NCI-H1417 (cell line): Measurements from ENCODE around the gene LPCAT3.
"Not testable (repeated sequence)": the region's sequence is repeated elsewhere in the genome, so short reads cannot be mapped to it uniquely, and the experiment has no call there.

Experiments
- DNase-seq, 3 experiments: peaks; one replicate each; lab custom pipeline; 2025; lab: John Stamatoyannopoulos, UW

Gene LPCAT3

GRCh38 chr12:7037411-7037810 lies 19.1 kb upstream of the LPCAT3 start:
- not testable (repeated sequence) for DNase-seq

DNA sequence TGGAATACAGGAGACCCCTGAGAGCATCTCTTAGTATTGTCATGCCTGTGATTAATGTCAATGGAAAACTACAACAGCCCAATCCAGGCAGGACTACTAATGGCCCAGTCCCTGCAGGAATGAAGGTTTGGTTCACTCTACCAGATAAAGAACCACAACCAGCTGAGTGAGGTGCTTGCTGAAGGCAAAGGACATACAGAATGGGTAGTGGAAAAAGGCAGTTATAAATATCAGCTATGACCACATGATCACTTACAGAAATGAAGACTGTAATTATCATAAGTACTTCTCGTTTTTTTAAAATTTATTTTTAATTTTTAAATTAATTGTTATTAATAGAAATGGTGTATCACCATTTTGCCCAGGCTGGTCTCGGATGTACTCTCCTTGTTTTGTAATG lies 17.2 kb upstream of the LPCAT3 start:
- no peak for DNase-seq

GRCh38 chr12:7034464-7034863 lies 16.2 kb upstream of the LPCAT3 start:
- no peak for DNase-seq

- no peak for DNase-seq
Observed at GRCh38 chr12:7032990-7033389, 14.7 kb upstream of the LPCAT3 start.

DNA sequence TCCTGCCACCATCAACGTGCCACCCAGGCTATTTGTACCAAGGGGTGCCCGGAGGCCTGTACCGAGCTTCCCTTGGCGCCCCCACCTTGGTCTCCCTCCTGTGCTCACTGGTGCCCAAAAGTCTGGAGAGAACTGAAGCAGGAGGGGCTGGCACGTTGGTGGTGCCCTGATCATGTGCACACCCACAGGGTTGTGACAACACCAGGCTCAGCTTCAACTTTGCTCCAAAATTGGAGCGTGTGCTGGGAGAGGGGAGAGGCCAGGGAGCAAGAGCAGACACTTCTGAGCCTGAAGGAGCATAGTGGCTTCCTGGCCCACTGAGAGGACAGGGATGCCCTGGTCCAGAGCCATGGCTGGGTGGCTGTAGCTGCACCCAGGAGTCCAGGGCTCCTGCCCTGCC lies 13.0 kb upstream of the LPCAT3 start:
- no peak for DNase-seq

DNA sequence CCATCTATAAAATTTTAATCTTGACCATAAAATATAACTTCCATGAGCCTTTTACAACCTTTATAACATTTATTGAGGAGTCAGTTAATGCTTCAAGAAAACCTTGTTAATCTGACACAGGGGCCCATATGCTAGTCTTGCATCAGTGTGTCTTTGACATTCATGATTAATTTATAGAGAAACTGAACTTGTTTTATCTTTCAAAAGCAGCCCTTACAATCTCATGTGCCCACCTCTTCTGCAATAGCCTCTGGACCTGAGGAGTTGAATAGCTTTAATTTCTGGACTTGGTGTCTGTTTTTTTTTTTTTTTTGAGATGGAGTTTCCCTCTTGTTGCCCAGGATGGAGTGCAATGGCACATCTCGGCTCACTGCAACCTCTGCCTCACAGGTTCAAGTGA lies 8.6 kb upstream of the LPCAT3 start:
- no peak for DNase-seq

GRCh38 chr12:7023114-7023513 lies 4.8 kb upstream of the LPCAT3 start:
- DNase-seq, result no peak

DNA sequence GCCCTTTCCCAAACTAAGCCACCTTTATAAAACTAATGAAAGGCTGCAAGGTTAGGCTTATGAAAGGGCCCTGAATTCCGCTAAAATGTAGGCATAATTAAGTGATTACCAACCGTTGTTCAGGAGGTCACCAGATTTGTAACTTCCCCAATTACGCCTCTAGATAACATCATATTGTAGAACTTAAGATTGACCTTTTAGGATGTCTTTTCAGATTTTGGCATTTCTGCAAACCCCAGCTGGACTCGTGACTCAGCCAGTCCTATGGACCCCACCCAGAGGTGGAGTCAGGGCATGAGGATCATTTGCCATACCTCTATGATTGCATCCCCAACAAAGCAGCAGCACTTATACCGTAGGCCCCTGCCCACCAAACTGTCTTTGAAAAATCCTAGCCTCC lies 3.7 kb upstream of the LPCAT3 start:
- no peak for DNase-seq

GRCh38 chr12:7019043-7019569 lies 830 bp upstream of the LPCAT3 start:
- DNase-seq, result peak in 2 of 3 experiments; percentile 23 to 78

- peak in 2 of 3 experiments; percentile 70 to 95 for DNase-seq
Observed at GRCh38 chr12:7017870-7018349, 366 bp downstream of the LPCAT3 start.

- peak in 1 of 3 experiments; percentile 3 for DNase-seq
Observed at GRCh38 chr12:7016958-7017571, 1.2 kb downstream of the LPCAT3 start.

- no peak for DNase-seq
Observed at GRCh38 chr12:7015555-7016370, 2.5 kb downstream of the LPCAT3 start.

- no peak for DNase-seq
Observed at GRCh38 chr12:7013101-7013500, 5.2 kb downstream of the LPCAT3 start.

DNA sequence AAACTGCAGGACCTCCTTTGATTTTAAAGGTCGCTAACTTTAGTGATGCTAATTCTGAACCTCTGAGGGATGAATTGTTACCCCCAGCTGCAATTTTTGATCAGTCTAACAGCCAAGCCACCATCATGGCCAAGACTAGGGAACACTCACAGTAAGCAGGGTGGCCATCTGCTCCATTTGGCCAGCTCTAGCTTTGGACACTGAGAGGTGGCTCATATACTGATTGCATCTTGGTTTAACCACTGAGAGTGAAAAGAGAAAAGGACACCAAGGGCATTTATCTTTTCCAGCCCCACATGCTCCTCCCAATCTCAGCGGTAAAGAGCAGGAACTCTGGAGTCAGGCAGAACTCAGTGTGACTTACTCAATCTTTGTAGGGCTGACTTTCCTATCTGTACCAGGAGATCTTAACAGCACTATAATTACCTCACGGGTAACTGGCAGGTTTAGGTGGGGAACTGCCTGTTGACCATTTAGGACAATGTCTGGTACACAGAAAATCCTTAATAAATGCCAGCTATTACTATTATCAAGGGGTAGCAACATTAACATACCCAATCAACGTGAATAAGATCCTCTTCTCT lies 6.2 kb downstream of the LPCAT3 start:
- no peak for DNase-seq

- not testable (repeated sequence) for DNase-seq
Observed at GRCh38 chr12:7011398-7011797, 6.9 kb downstream of the LPCAT3 start.

DNA sequence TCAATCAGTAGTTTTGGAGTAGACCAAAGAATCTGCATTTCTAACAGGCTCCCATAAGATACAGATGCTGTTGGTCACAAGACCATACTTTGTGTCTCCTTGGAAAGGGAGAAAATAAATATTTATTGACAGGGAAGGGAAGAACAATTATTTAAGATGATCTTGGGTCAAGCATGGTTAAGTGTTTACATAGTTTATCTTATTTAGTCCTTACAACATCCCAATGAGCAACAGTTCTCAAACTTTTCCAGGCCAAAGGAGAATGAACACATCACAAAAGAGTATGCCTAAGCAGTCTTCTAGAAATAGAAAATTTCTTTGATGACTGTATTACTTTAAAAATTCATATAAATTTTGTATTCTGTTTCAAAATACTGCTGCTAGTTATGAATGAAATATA lies 8.8 kb downstream of the LPCAT3 start:
- no peak for DNase-seq

DNA sequence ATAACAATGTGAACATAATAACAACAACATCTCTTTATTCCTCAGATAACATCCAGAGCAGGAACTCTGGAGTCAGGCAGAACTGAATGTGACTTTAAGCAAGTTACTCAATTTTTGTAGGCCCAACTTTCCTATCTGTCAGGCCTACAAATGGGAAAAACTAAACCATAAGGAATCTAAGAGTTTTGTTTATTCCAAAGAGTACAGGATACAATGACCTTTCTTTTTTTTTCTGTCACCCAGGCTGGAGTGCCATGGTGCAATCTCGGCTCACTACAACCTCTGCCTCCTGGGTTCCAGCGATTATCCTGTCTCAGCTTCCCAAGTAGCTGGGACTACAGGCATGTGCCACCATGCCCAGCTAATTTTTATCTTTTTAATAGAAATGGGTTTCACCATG lies 9.4 kb downstream of the LPCAT3 start:
- no peak for DNase-seq

DNA sequence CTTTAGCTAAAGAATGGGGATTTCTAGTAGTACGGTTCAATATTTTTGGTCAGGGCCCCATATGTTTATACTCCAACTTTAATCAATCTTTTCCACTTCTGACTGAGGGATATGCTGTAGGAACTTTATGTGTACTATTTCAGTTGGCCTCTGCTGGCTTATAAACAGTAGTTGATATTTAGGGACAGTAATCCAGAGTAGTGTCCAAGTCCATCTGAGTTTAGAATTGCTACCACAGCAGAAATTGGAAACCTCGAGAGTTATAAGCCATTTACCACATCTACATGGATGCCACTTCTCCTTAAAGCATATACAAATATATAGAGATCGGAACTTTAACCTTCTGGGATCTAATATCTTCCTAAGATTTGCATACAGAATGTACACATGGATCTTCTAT lies 11.6 kb downstream of the LPCAT3 start:
- DNase-seq, result no peak

- DNase-seq, result no peak
Observed at GRCh38 chr12:7005311-7005710, 13.0 kb downstream of the LPCAT3 start.

DNA sequence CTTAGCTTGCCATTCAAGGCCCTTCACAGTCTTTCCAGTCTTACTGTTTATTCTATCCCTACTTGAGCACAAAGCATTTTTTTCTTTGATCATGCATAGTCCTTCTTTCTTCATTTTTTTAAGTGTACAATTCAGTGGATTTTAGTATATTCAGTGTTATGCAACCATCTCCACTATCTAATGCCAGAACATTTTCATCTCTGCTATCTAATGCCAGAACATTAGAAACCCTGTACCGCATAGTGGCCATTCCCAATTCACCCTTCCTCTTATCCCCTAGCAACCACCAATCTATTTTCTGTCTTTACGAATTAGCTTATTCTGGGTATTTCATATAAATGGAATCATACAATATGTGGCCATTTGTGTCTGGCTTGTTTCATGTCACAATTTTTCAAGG lies 13.4 kb downstream of the LPCAT3 start:
- no peak for DNase-seq

GRCh38 chr12:7004287-7004803 lies 13.9 kb downstream of the LPCAT3 start:
- DNase-seq, result no peak

GRCh38 chr12:7001921-7002591 lies 16.2 kb downstream of the LPCAT3 start:
- no peak for DNase-seq
